Activated naive CD4-positive, alpha-beta T cell treated with anti-CD3 and anti-CD28 coated beads, Interleukin-2, amount 50 U/mL, for 16 hours (primary cell): ENCODE data around the gene ZBTB7A.

Experiments used
- DNase-seq: peaks from one replicate; pipeline ENCODE4 v3.0.0-alpha.2; 2020

ZBTB7A gene

GRCh38 chr19:4033028-4033956 is 33.4 kb downstream of the ZBTB7A start:
- no peak for DNase-seq

- no peak for DNase-seq
These were observed 34.3 kb downstream of the ZBTB7A start for GRCh38 chr19:4032436-4032835.

GRCh38 chr19:4031420-4031819 is 35.3 kb downstream of the ZBTB7A start:
- DNase-seq, result no peak

- DNase-seq, result no peak
These were observed 35.7 kb downstream of the ZBTB7A start for GRCh38 chr19:4030981-4031380.

- no peak for DNase-seq
These were observed 36.1 kb downstream of the ZBTB7A start for GRCh38 chr19:4030552-4030951.

- DNase-seq, result no peak
These were observed 37.5 kb downstream of the ZBTB7A start for GRCh38 chr19:4029247-4029614.

GRCh38 chr19:4028334-4029246 is 38.1 kb downstream of the ZBTB7A start:
- no peak for DNase-seq

GRCh38 chr19:4027146-4027545 is 39.6 kb downstream of the ZBTB7A start:
- no peak for DNase-seq

GRCh38 chr19:4025317-4025716 is 41.4 kb downstream of the ZBTB7A start:
- DNase-seq, result no peak

GRCh38 chr19:4023600-4024398 is 42.9 kb downstream of the ZBTB7A start:
- DNase-seq, result no peak

GRCh38 chr19:4019578-4019977 is 47.1 kb downstream of the ZBTB7A start:
- no peak for DNase-seq

GRCh38 chr19:4018775-4019504 is 47.8 kb downstream of the ZBTB7A start:
- no peak for DNase-seq

GRCh38 chr19:4018140-4018613 is 48.5 kb downstream of the ZBTB7A start:
- no peak for DNase-seq

- DNase-seq, result no peak
These were observed 49.6 kb downstream of the ZBTB7A start for GRCh38 chr19:4016903-4017638.

GRCh38 chr19:4016486-4016885 is 50.2 kb downstream of the ZBTB7A start:
- no peak for DNase-seq

- no peak for DNase-seq
These were observed 50.8 kb downstream of the ZBTB7A start for GRCh38 chr19:4015705-4016402.

GRCh38 chr19:4014541-4015491 is 51.9 kb downstream of the ZBTB7A start:
- DNase-seq, result peak; percentile 45

GRCh38 chr19:4013886-4014540 is 52.7 kb downstream of the ZBTB7A start:
- DNase-seq, result no peak
